Measurements from ENCODE around the gene HSPA12B. TPM values are rescaled to one million over a fixed set of nuclear protein-coding genes. Genes with fewer than 3 reads are reported as not detected.

HSPA12B gene
- total RNA-seq, 1 experiment from 2014 or later: 6.3 TPM

- Mint-ChIP-seq H3K9me3 (no peaks in the 10 kb centered on the region), H3K4me3 (no peak overlapping the region), H3K4me1 (peaks cover 22% of the 10 kb centered on the region), H3K27me3 (ENCODE audit: low read depth) (peaks cover 46% of the 10 kb centered on the region), H3K27ac (no peak overlapping the region), H3K36me3 (no peaks in the 10 kb centered on the region)
- ChIA-PET POLR2A (no interaction called here), CTCF (interaction anchor here (1.1 to 5.5 kb wide), 7 partner anchors 8 to 52 kb away, joined by 3 to 43 read pairs (median 5); partner anchors contain the start of gene ADISSP)
- ATAC-seq: no peak
- TF ChIP-seq ERG (CRISPR knock-in tag; IDR thresholded peaks at IDR 0.05): no peak
- no peak for TF ChIP-seq IRF2 (CRISPR knock-in tag; IDR thresholded peaks at IDR 0.05; ENCODE audit: borderline replicate concordance, low read depth)
- TF ChIP-seq JUN (CRISPR knock-in tag; IDR thresholded peaks at IDR 0.05): no peak
- TF ChIP-seq USF1 (CRISPR knock-in tag; IDR thresholded peaks at IDR 0.05): no peak
- DNase-seq (ENCODE audit: low spot score): no peak
Measured at GRCh38 chr20:3728354-3728753, 4.1 kb upstream of the HSPA12B start.

- no peaks in the 10 kb centered on the region for H3K36me3 Mint-ChIP-seq
- H3K4me1 Mint-ChIP-seq: peaks cover 25% of the 10 kb centered on the region
- H3K27ac Mint-ChIP-seq: no peak overlapping the region
- ATAC-seq (no peak), DNase-seq (ENCODE audit: low spot score) (no peak)
- no peaks in the 10 kb centered on the region for H3K9me3 Mint-ChIP-seq
- TF ChIP-seq TEAD4 (CRISPR knock-in tag; IDR thresholded peaks at IDR 0.05): no peak
- TF ChIP-seq CREM (CRISPR knock-in tag; IDR thresholded peaks at IDR 0.05): no peak
- no peak for TF ChIP-seq NFATC4 (CRISPR knock-in tag; IDR thresholded peaks at IDR 0.05)
- no peak for TF ChIP-seq ZNF121 (CRISPR knock-in tag; IDR thresholded peaks at IDR 0.05)
- TF ChIP-seq NR2C2 (CRISPR knock-in tag; IDR thresholded peaks at IDR 0.05): no peak
- no peak for TF ChIP-seq NFYB (CRISPR knock-in tag; conservative IDR thresholded peaks at IDR 0.05; ENCODE audit: low read depth)
- no peak for TF ChIP-seq E2F5 (CRISPR knock-in tag; IDR thresholded peaks at IDR 0.05)
- TF ChIP-seq ELF4 (CRISPR knock-in tag; IDR thresholded peaks at IDR 0.05; ENCODE audit: low read depth): no peak
- TF ChIP-seq ZNF232 (CRISPR knock-in tag; IDR thresholded peaks at IDR 0.05): no peak
- TF ChIP-seq ZNF219 (CRISPR knock-in tag; IDR thresholded peaks at IDR 0.05; ENCODE audit: borderline replicate concordance): no peak
- no peak for TF ChIP-seq ZMAT4 (CRISPR knock-in tag; IDR thresholded peaks at IDR 0.05)
- TF ChIP-seq ZBTB21 (CRISPR knock-in tag; IDR thresholded peaks at IDR 0.05; ENCODE audit: borderline replicate concordance): no peak
- no peak for TF ChIP-seq MAX (CRISPR knock-in tag; IDR thresholded peaks at IDR 0.05)
- TF ChIP-seq CBFB (CRISPR knock-in tag; IDR thresholded peaks at IDR 0.05; ENCODE audit: low read depth): no peak
- TF ChIP-seq EMX1 (CRISPR knock-in tag; IDR thresholded peaks at IDR 0.05): no peak
- TF ChIP-seq SOX15 (CRISPR knock-in tag; IDR thresholded peaks at IDR 0.05): no peak
- no peak for TF ChIP-seq E2F1 (CRISPR knock-in tag; IDR thresholded peaks at IDR 0.05)
- no peak for TF ChIP-seq RELA (CRISPR knock-in tag; IDR thresholded peaks at IDR 0.05; ENCODE audit: borderline replicate concordance)
- CTCF ChIA-PET: interaction anchor here (1.1 to 5.5 kb wide), 6 partner anchors 16 to 166 kb away, joined by 3 to 43 read pairs (median 5); partner anchors contain the start of gene ADISSP
- H3K4me3 Mint-ChIP-seq: no peak overlapping the region
- H3K27me3 Mint-ChIP-seq (ENCODE audit: low read depth): peaks cover 51% of the 10 kb centered on the region
- POLR2A ChIA-PET: no interaction called here
Measured at GRCh38 chr20:3728876-3729275, 3.6 kb upstream of the HSPA12B start.
